Smooth muscle cell (in vitro differentiated cells): ENCODE data around the gene INSYN1. TPM values are rescaled to one million over a fixed set of nuclear protein-coding genes. Genes with fewer than 3 reads are reported as not detected.
"Not testable (repeated sequence)": the region's sequence is repeated elsewhere in the genome, so short reads cannot be mapped to it uniquely, and the experiment has no call there.

Experiments
- DNase-seq: peaks from one replicate; lab custom pipeline; 2025; ENCODE audit not compliant: unreplicated experiment; lab: John Stamatoyannopoulos, UW
- H2AFZ ChIP-seq: fragments of 200-600 bp; sonication (generic); 2 replicates; pipeline ENCODE4 v1.6.0; 2016; ENCODE audit warnings: antibody characterized with exemption, low read depth, mild to moderate bottlenecking
- H3F3A ChIP-seq: fragments of 200-600 bp; sonication (generic); 2 replicates; pipeline ENCODE4 v1.6.0; 2017; ENCODE audit warnings: antibody characterized with exemption, low read depth
- H3K27ac ChIP-seq: fragments of 200-600 bp; sonication (generic); 2 replicates; pipeline ENCODE4 v1.5.1; 2016; ENCODE audit warnings: low read depth, mild to moderate bottlenecking
- H3K27me3 ChIP-seq: fragments of 200-600 bp; sonication (generic); 2 replicates; pipeline ENCODE4 v1.6.1; 2016; ENCODE audit warnings: low read depth, mild to moderate bottlenecking
- H3K36me3 ChIP-seq: fragments of 200-600 bp; sonication (generic); 2 replicates; pipeline ENCODE4 v1.5.1; 2016; ENCODE audit warnings: low read depth
- H3K4me1 ChIP-seq: fragments of 200-600 bp; sonication (generic); 2 replicates; pipeline ENCODE4 v1.5.1; 2016; ENCODE audit warnings: low read depth
- H3K4me2 ChIP-seq: fragments of 200-600 bp; sonication (generic); 2 replicates; pipeline ENCODE4 v1.6.0; 2016; ENCODE audit warnings: mild to moderate bottlenecking
- H3K4me3 ChIP-seq: fragments of 200-600 bp; sonication (generic); 2 replicates; pipeline ENCODE4 v1.5.1; 2016; ENCODE audit warnings: mild to moderate bottlenecking
- H3K79me2 ChIP-seq: fragments of 200-600 bp; sonication (generic); 2 replicates; pipeline ENCODE4 v1.6.0; 2016; ENCODE audit warnings: low read depth, mild to moderate bottlenecking
- H3K9ac ChIP-seq: fragments of 200-600 bp; sonication (generic); 2 replicates; pipeline ENCODE4 v1.6.0; 2016; ENCODE audit warnings: low read depth
- H3K9me3 ChIP-seq: fragments of 200-600 bp; sonication (generic); replicated peaks from 2 replicates; pipeline ENCODE4 v1.5.1; 2016; ENCODE audit warnings: low read depth
- H4K20me1 ChIP-seq: fragments of 200-600 bp; sonication (generic); 2 replicates; pipeline ENCODE4 v1.6.0; 2016; ENCODE audit warnings: low read depth
- CTCF ChIP-seq: fragments of 200-600 bp; sonication (generic); IDR thresholded peaks from 2 replicates; pipeline ENCODE4 v1.5.1; 2017; ENCODE audit warnings: borderline replicate concordance, mild to moderate bottlenecking, antibody characterized with exemption; ENCODE audit not compliant: insufficient read depth, poor library complexity, severe bottlenecking
- WGBS: methylation state at CpG from one replicate; pipeline ENCODE4 v1.1.7; 2016; ENCODE audit warnings: low lambda C conversion rate; 5-methylcytosine and 5-hydroxymethylcytosine counted together
- polyA plus RNA-seq: library from polyadenylated mRNA; unstranded; fragments of >200 nt; fragmentation: Nextera tagmentation; extraction: Ambion mirVana; gene quantifications from 2 replicates; pipeline ENCODE4 v1.2.1, GENCODE V29; 2016
- total RNA-seq: library from RNA; depleted of rRNA; stranded (reverse); fragments of >200 nt; gene quantifications from 2 replicates; pipeline ENCODE4 v1.2.3, GENCODE V29; 2014

The INSYN1 gene
- total and polyA plus RNA-seq, 2 experiments from 2014 or later = 1.6 to 4.0 TPM

- Histone ChIP-seq H2AFZ (no peak overlapping the region), H3K4me1 (no peaks in the 10 kb centered on the region), H3K27ac (no peak overlapping the region), H3F3A (no peaks in the 10 kb centered on the region), H3K79me2 (no peaks in the 10 kb centered on the region), H4K20me1 (no peaks in the 10 kb centered on the region), H3K4me2 (no peak overlapping the region), H3K27me3 (no peaks in the 10 kb centered on the region), H3K36me3 (no peaks in the 10 kb centered on the region), H3K9ac (no peak overlapping the region), H3K9me3 (no peaks in the 10 kb centered on the region), H3K4me3 (no peak overlapping the region)
- 94% methylated on average over 25 of the region's 25 CpGs for WGBS
- DNase-seq = no peak
- no peak for TF ChIP-seq CTCF
These were observed 12.8 kb downstream of the INSYN1 start for GRCh38 chr15:73740152-73741048.

GRCh38 chr15:73737535-73737934, 15.6 kb downstream of the INSYN1 start:
- no peaks in the 10 kb centered on the region for H3F3A ChIP-seq
- WGBS = 74% methylated on average over 7 of the region's 7 CpGs

GRCh38 chr15:73732930-73733329, 20.2 kb downstream of the INSYN1 start:
- H3K79me2 ChIP-seq = no peaks in the 10 kb centered on the region
- no peak overlapping the region for H3K9ac ChIP-seq
- peaks cover 3% of the 10 kb centered on the region for H3K27me3 ChIP-seq
- WGBS = 88% methylated on average over 3 of the region's 3 CpGs
- H3K27ac ChIP-seq = no peak overlapping the region
- no peak for TF ChIP-seq CTCF
- no peaks in the 10 kb centered on the region for H3K36me3 ChIP-seq
- H3K4me1 ChIP-seq = no peaks in the 10 kb centered on the region
- no peak overlapping the region for H3K4me2 ChIP-seq
- H3F3A ChIP-seq = no peaks in the 10 kb centered on the region
- no peak for DNase-seq
- no peaks in the 10 kb centered on the region for H3K9me3 ChIP-seq
- no peaks in the 10 kb centered on the region for H4K20me1 ChIP-seq
- no peak overlapping the region for H2AFZ ChIP-seq
- H3K4me3 ChIP-seq = no peak overlapping the region

More at GRCh38 chr15:73737535-73737934, 15.6 kb downstream of the INSYN1 start:
- Histone ChIP-seq H3K36me3 (no peaks in the 10 kb centered on the region), H3K9me3 (no peaks in the 10 kb centered on the region), H3K79me2 (no peaks in the 10 kb centered on the region), H2AFZ (no peak overlapping the region), H3K27me3 (peaks cover 3% of the 10 kb centered on the region), H3K4me2 (no peak overlapping the region), H3K9ac (no peak overlapping the region), H3K4me3 (no peak overlapping the region), H3K4me1 (no peaks in the 10 kb centered on the region), H4K20me1 (no peaks in the 10 kb centered on the region), H3K27ac (no peak overlapping the region)
- TF ChIP-seq CTCF = no peak
- DNase-seq = no peak

- H3K79me2 ChIP-seq, H3K4me3 ChIP-seq, H3K27ac ChIP-seq, H3K4me2 ChIP-seq, H3K36me3 ChIP-seq, DNase-seq, H3K4me1 ChIP-seq, H3K9ac ChIP-seq, H3F3A ChIP-seq, H3K9me3 ChIP-seq, H3K27me3 ChIP-seq, H4K20me1 ChIP-seq, H2AFZ ChIP-seq: not testable (repeated sequence)
- 97% methylated on average over 6 of the region's 29 CpGs for WGBS
These were observed 21.1 kb downstream of the INSYN1 start for GRCh38 chr15:73732051-73732450.
